GM13976 (cell line): ENCODE measurements around the gene POLDIP2.

Experiments used
- DNase-seq: peaks from one replicate; pipeline ENCODE4 v3.0.0; 2012; ENCODE audit warnings: low spot score
- CTCF ChIP-seq: IDR thresholded peaks from 2 replicates; pipeline ENCODE4 v1.5.1; 2012; ENCODE audit warnings: borderline replicate concordance, mild to moderate bottlenecking; ENCODE audit not compliant: insufficient read depth; ENCODE audit errors: extremely low read depth, missing control alignments, control extremely low read depth
- in situ Hi-C: fragments of 300-500 bp; cut with MboI; formaldehyde crosslinking; loops from one replicate; pipeline ENCODE4 v1.12.0; 2022; ENCODE audit warnings: low sequenced_read_pairs, mixed read lengths, inconsistent platforms; ENCODE audit not compliant: unreplicated experiment

The POLDIP2 gene

GRCh38 chr17:28397275-28397674 lies 39.9 kb upstream of the POLDIP2 start:
- in situ Hi-C loops = no loop called here
- DNase-seq = no peak
- TF ChIP-seq CTCF = no peak

GRCh38 chr17:28396635-28397239 lies 39.4 kb upstream of the POLDIP2 start:
- no peak for DNase-seq
- in situ Hi-C loops = no loop called here
- TF ChIP-seq CTCF = no peak

- TF ChIP-seq CTCF = no peak
- in situ Hi-C loops = no loop called here
- no peak for DNase-seq
Measured at GRCh38 chr17:28395968-28396367, 38.6 kb upstream of the POLDIP2 start.

GRCh38 chr17:28395426-28395825 lies 38.1 kb upstream of the POLDIP2 start:
- no peak for TF ChIP-seq CTCF
- in situ Hi-C loops = no loop called here
- no peak for DNase-seq

GRCh38 chr17:28394337-28395116 lies 37.2 kb upstream of the POLDIP2 start:
- TF ChIP-seq CTCF = no peak
- in situ Hi-C loops = no loop called here
- DNase-seq = no peak

- no peak for TF ChIP-seq CTCF
- no peak for DNase-seq
- in situ Hi-C loops = no loop called here
Measured at GRCh38 chr17:28392491-28392890, 35.2 kb upstream of the POLDIP2 start.
